Measurements from ENCODE around the gene CDC14B.
"Not testable (repeated sequence)": the region's sequence is repeated elsewhere in the genome, so short reads cannot be mapped to it uniquely, and the experiment has no call there.

Gene CDC14B

DNA sequence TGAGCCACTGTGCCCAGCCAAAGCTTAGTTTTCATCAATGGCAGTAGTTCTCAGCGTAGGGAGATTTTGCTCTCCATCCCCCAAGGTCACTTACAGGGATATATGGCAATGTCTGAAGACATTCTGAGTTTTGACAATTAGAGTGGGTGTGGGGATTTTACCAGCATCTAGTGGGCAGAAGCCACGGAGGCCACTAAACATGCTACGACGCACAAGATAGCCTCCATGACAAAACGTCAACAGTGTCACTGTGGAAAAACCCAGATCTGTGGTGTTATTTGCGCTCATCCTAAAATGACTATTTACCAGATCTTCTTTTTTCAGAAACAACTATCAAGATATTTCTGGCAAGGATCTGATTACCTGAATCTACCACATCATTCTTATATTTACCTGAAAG is 68.2 kb downstream of the CDC14B start:
- no peak for DNase-seq

- DNase-seq = no peak
Measured at GRCh38 chr9:96550659-96551058, 69.0 kb downstream of the CDC14B start.

GRCh38 chr9:96543131-96543530 is 76.5 kb downstream of the CDC14B start:
- DNase-seq = not testable (repeated sequence)

GRCh38 chr9:96540106-96540505 is 79.5 kb downstream of the CDC14B start:
- no peak for DNase-seq

- DNase-seq = no peak
Measured at GRCh38 chr9:96532173-96532572, 87.5 kb downstream of the CDC14B start.

DNA sequence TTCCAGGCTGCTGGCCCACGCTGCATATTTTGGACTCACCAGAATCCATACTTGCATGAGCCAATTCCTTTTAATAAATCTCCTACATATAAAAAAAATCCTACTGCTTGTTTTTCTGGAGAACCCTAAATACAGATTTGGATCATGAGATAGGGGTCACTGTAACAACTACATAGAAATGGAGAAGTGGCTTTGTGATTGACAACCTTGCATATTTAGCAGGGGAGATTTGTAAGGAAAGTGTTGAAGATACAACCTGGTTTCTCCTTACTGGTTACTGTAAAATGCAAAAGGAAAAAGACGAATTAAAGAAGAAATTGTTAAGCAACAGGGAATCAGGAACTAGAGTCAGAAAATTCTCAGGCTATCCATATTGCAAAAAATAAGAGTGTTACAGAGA is 94.9 kb downstream of the CDC14B start:
- DNase-seq = no peak

DNA sequence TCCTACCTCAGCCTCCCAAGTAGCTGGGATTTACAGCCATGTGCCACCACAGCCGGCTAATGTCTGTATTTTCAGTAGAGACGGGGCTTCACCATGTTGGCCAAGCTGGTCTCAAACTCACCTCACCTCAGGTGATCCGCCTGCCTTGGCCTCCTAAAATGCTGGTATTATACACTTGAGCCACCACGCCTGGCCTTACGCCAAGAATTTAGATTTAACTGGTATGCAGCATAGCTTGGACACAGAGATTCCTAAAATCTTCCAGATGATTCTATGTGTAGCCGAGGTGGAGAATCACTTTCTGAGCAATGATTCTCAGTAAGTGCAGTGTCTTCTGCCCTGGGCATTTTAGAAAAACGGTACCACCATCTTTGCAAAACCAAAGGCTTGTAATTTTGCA is 95.6 kb downstream of the CDC14B start:
- DNase-seq = no peak

DNA sequence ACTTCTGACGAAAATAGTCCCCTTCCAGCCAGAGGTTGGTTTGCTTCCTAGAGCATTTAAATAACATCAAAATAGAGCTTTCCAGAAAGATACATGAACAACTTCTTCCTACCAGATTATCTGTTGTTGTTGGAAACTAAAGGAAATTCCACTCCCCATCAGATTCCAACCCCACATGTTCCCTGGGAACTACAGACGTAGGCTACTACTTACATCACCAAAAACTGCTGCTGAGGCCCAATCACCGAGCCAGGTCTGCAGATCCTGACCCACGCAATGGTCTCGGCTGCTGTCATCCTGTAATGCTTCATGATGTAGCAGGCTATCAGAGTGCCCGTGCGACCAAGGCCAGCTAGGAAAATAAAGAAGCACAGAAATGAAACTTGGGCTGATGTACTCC is 96.3 kb downstream of the CDC14B start:
- DNase-seq = no peak

GRCh38 chr9:96522366-96522765 is 97.3 kb downstream of the CDC14B start:
- no peak for DNase-seq

- DNase-seq = no peak
Measured at GRCh38 chr9:96519787-96520186, 99.9 kb downstream of the CDC14B start.

DNA sequence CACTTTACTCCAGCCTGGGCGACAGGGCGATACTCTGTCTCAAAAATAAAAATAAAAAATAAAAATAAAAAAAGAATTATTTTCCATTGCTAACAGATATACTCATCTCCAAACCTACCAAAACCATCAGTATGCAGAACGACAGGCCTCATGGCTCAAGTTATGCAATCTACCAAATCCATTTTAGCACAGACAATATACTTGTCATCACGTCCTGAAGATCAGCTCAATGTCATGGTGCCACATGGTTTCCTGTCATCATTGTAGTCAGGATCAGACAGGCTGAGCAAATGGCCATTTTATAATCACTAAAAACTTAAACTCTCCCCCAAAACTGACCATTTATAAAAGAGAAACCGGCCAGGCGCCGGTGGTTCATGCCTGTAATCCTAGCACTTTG is 100.5 kb downstream of the CDC14B start:
- DNase-seq = no peak

DNA sequence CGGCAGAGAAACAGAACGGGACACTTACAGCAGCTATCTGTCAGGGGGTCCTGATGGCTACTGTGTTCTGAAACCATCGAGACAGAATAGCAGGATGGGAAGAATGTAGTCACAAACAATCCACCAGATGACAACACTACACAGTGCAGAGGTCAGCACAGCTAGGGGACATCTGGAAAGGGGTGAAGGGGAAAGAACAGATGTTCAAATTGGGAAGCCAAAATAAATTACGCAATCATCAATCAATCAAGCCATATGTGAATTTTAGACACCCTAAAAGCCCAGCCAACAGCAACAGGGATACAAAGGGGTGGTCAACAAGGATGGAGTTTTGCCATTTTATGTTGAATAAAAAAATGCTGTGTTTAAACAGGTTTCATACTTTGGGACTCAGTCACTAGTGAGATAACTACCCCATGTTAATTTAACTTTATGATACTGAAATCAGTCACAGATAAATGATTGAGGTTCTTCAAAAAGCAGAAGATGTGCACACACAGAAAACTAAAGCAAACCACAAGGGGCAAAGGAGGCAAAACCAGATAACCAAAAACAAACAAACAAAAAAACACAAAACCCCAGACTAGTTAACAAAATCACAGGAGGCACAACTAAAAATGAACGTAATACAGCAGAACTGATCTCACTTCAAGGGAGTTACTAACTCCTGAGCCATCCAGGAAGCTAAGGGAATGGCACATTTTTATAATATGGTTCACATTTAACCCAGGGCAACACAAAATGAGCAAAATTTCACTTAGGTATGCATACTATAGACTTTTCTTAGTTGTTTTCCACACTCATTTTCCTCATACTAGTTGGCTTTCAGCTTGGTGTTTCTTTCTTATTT is 103.8 kb downstream of the CDC14B start:
- DNase-seq = no peak

- DNase-seq = no peak
Measured at GRCh38 chr9:96514800-96515158, 104.9 kb downstream of the CDC14B start.

DNA sequence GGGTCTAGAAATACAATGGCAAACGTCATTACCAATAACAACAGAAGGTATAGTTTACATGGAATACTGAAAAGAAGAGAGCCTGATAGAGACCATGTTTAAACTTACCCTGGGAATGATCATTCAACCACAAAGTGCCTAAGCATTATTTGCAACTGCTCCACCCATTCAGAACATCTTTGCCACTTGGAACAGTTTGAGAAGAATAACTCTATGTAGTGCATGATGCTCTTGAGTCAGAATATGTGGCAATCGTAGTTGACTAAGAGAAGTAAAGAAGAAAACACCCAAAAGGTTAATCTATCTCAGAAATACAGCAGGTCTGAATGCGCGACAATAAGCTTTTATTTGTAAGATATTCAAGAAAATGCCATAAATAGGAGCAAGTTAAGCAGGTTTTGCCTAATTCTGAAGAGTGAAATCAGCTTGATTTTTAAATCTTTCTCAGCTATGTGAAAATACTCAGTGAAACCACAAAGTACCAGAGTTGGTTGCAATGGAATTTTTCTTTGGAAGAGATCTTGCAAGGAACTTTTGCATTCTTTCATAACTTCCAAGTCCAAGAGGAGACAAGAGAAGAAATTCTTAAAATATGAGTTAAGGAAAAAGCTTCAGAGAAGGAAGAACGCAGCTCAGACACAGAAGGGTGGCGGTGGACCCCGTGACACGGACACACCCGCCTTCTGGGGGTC is 105.4 kb downstream of the CDC14B start:
- no peak for DNase-seq

- DNase-seq = no peak
Measured at GRCh38 chr9:96513622-96514021, 106.0 kb downstream of the CDC14B start.

- DNase-seq = no peak
Measured at GRCh38 chr9:96512240-96512639, 107.4 kb downstream of the CDC14B start.

DNA sequence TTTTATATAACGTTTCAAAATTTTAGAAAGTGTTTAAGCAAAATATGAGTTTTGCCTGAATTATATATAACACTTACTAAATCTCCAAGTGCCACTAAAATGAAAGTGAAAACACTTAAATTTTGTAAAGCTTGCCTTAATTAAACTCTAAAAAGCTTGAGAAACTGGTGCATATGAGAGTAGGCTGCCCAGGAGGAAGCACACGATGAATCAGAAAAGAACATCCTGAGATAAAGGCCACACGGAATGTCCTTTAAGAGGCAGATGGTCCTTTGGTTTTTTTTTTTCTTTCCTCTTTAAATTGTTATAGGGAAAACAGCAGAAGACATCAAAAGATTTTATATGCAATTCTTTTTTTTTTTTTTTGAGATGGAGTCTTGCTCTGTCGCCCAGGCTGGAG is 109.4 kb downstream of the CDC14B start:
- no peak for DNase-seq

- peak in 1 of 58 donors; percentile 22 for DNase-seq
Measured at GRCh38 chr9:96509848-96510247, 109.8 kb downstream of the CDC14B start.

DNA sequence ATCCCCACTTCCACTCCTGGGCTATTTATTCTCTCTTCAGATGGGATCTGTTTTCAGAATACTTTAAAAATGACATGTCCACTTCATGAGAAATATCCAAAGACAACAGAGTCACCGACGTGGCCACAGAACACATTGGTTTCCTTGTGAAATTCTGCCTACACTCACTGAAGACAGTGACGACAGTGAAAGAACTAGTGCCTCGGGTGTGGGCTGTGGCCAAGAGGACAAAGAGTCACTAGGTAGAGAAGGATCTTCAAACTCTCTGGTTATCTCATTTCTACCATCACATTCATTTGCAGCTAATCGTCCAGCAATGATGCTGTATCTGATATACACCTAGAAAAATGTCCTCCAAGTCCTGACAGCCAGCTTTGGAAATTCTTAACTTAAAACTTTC is 110.6 kb downstream of the CDC14B start:
- no peak for DNase-seq

- no peak for DNase-seq
Measured at GRCh38 chr9:96508227-96508940, 111.3 kb downstream of the CDC14B start.

DNA sequence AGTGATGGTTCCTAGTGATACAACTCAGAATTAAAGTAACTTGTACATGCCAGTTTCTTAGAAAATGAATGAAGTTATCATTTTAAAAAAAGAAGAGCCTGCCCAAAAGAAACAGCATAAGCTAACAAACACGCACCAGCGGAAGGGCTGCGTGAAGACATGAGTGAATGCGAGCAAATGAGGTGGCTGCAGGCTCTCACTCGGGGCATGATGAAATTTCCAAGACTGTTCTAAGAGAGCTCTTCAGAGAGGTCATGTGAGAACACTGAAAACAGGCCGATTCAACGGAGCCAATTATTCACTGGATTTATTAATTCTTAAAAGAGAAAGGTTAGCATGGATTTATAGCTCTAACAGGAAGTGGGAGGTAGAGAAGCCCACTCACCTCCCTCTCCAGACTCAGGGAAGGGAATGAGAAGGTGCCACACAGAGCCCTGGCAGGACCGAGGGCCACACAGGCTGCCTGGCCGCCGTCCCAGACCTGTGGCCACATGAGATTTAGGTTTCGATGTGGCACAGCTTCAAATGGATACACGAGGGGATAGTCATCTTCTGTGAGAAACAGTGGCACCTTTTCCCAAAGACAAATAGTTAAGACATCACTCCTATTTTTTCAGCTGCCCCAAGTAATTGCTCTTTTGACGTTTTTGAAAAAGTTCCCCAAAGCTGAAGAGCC is 114.2 kb downstream of the CDC14B start:
- DNase-seq = peak in 1 of 58 donors; percentile 28

DNA sequence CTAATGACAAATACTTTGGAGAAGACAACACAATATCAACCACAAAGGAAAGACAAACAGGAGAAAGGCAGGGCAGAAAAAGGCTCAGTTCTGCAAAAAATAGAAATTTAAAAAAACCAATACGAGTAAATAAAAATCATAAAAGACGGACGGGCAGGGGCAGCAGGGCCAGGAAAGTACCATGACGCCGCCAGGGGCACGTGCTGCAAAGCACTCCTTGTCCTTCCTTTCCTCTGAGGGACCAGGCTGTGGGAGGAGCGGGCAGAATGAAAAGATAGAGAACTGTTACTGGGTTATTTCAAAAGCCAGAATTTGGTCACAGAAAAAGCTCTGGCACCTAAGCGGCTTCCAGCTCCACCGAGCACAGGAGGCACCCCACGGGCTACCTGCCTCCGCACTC is 115.7 kb downstream of the CDC14B start:
- DNase-seq = no peak
